Esophagus muscularis mucosa (tissue), 4 donors: Measurements from ENCODE around the gene SPEF1. TPM values are rescaled to one million over a fixed set of nuclear protein-coding genes. Genes with fewer than 3 reads are reported as not detected.

Source experiments
- DNase-seq: peaks from one replicate; pipeline ENCODE4 v3.0.0-alpha.2; 2017; ENCODE audit errors: extremely low spot score
- H3K27ac ChIP-seq, 4 donors: fragments of 200-600 bp; sonication (generic); replicated peaks in 1 of 4; 1 replicate in 3 of 4; 2 replicates in 1 of 4; pipeline ENCODE4 v1.5.1; 2016 to 2019; ENCODE audit warnings: mild to moderate bottlenecking in 1 of 4
- H3K27me3 ChIP-seq, 4 donors: fragments of 200-600 bp; sonication (generic); one replicate each; pipeline versions ENCODE4 v1.5.1 to v1.6.0; 2016 to 2019
- H3K36me3 ChIP-seq, 4 donors: fragments of 200-600 bp; sonication (generic); one replicate each; pipeline ENCODE4 v1.5.1; 2016 to 2019
- H3K4me1 ChIP-seq, 4 donors: fragments of 200-600 bp; sonication (generic); one replicate each; pipeline ENCODE4 v1.5.1; 2016 to 2019
- H3K4me3 ChIP-seq, 4 donors: fragments of 200-600 bp; sonication (generic); 1 replicate in 2 of 4; 2 replicates in 2 of 4; pipeline ENCODE4 v1.5.1; 2016 to 2019; ENCODE audit warnings: mild to moderate bottlenecking in 4 of 4, moderate library complexity in 1 of 4
- H3K9me3 ChIP-seq, 4 donors: fragments of 200-600 bp; sonication (generic); 1 replicate in 3 of 4; 2 replicates in 1 of 4; pipeline ENCODE4 v1.5.1; 2016 to 2019
- EP300 ChIP-seq: sonication (generic); formaldehyde crosslinking; IDR thresholded peaks from one replicate; pipeline ENCODE4 v1.6.1; 2017; ENCODE audit warnings: antibody characterized with exemption
- POLR2A ChIP-seq: fragments of 450-650 bp; IDR thresholded peaks from one replicate; pipeline ENCODE4 v1.6.1; 2017; ENCODE audit warnings: antibody characterized with exemption, moderate library complexity, mild to moderate bottlenecking, low read depth
- POLR2AphosphoS5 ChIP-seq, 2 donors: sonication (generic); formaldehyde crosslinking; IDR thresholded peaks; one replicate each; pipeline ENCODE4 v1.6.1; 2017; ENCODE audit warnings: antibody characterized with exemption in 2 of 2
- WGBS: methylation state at CpG from one replicate; pipeline ENCODE4 v1.1.5; 2018; 5-methylcytosine and 5-hydroxymethylcytosine counted together
- intact Hi-C: fragments of 100-400 bp; cut with DNase I; formaldehyde crosslinking; loops from one replicate; pipeline ENCODE4 v1.15.1; 2023
- total RNA-seq, 4 donors: library from RNA; depleted of rRNA; stranded (reverse); fragments of >200 nt; gene quantifications; one replicate each; pipeline versions ENCODE4 v1.1.0 to v1.2.1, GENCODE V29; 2016
- TF ChIP-seq, protein P1 (sequence below), 3 experiments: fragments of 200-600 bp in 2 of 3; fragments of 450-650 bp in 1 of 3; sonication (generic) in 2 of 3; IDR thresholded peaks; one replicate each; pipeline ENCODE4 v1.5.1; 2017 to 2019; ENCODE audit warnings: antibody characterized with exemption in 3 of 3, mild to moderate bottlenecking in 2 of 3, moderate library complexity in 1 of 3

SPEF1 gene
- total RNA-seq, 4 donors from 2014 or later = 0.50 TPM; not detected in 3

DNA sequence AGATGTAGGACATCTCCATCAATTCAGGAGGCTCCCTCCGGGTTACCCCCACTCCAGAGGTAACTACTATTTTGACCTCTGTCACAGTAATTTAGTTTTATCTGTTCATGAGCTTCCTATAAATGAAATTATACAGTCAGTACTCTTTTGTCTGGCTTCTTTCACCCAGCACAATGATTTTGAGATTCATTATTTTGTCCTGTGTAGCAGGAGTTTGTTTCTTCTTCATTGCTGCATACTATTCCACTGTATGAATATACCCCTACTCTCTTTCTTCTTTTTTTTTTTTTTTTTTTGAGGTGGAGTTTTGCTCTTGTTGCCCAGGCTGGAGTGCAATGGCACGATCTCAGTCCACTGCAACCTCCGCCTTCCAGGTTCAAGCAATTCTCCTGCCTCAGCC is 27.3 kb upstream of the SPEF1 start:
- 84% methylated on average over 3 of the region's 3 CpGs for WGBS
- TF ChIP-seq EP300 (no peak), POLR2AphosphoS5 (IDR thresholded peaks at IDR 0.05) (no peak), POLR2A (no peak)
- TF ChIP-seq, protein P1, sequence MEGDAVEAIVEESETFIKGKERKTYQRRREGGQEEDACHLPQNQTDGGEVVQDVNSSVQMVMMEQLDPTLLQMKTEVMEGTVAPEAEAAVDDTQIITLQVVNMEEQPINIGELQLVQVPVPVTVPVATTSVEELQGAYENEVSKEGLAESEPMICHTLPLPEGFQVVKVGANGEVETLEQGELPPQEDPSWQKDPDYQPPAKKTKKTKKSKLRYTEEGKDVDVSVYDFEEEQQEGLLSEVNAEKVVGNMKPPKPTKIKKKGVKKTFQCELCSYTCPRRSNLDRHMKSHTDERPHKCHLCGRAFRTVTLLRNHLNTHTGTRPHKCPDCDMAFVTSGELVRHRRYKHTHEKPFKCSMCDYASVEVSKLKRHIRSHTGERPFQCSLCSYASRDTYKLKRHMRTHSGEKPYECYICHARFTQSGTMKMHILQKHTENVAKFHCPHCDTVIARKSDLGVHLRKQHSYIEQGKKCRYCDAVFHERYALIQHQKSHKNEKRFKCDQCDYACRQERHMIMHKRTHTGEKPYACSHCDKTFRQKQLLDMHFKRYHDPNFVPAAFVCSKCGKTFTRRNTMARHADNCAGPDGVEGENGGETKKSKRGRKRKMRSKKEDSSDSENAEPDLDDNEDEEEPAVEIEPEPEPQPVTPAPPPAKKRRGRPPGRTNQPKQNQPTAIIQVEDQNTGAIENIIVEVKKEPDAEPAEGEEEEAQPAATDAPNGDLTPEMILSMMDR (IDR thresholded peaks at IDR 0.05) = no peak
- Histone ChIP-seq H3K4me3 (peak overlapping the region; percentile 11 to 48 (median 32)), H3K4me1 (peaks cover 64 to 93% (median 85%) of the 10 kb centered on the region in 4 donors), H3K27me3 (no peaks in the 10 kb centered on the region), H3K9me3 (peaks cover 0 to 5% (median 0%) of the 10 kb centered on the region in 4 donors), H3K27ac (peak overlapping the region; percentile 89 to 97 (median 94)), H3K36me3 (peaks cover 13 to 25% (median 21%) of the 10 kb centered on the region in 4 donors)
- no peak for DNase-seq
- intact Hi-C loops = no loop called here

DNA sequence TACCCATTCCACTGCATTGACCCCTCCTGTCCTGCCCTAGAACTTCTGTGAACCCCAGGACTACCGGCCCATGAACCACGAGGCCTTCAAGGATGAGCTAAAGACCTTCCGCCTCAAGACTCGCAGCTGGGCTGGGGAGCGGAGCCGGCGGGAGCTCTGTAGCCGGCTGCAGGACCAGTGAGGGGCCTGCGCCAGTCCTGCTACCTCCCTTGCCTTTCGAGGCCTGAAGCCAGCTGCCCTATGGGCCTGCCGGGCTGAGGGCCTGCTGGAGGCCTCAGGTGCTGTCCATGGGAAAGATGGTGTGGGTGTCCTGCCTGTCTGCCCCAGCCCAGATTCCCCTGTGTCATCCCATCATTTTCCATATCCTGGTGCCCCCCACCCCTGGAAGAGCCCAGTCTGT is 23.5 kb upstream of the SPEF1 start:
- intact Hi-C loops = no loop called here
- peak overlapping the region; percentile 89 to 97 (median 94) for H3K27ac ChIP-seq
- peaks cover 46 to 63% (median 54%) of the 10 kb centered on the region in 4 donors for H3K36me3 ChIP-seq
- no peak overlapping the region for H3K4me3 ChIP-seq
- no peak for DNase-seq
- H3K9me3 ChIP-seq = peaks cover 0 to 5% (median 0%) of the 10 kb centered on the region in 4 donors
- WGBS = 94% methylated on average over 9 of the region's 11 CpGs
- no peak for TF ChIP-seq EP300
- TF ChIP-seq POLR2A = no peak
- TF ChIP-seq, protein P1 (IDR thresholded peaks at IDR 0.05) = no peak
- no peak for TF ChIP-seq POLR2AphosphoS5 (IDR thresholded peaks at IDR 0.05)
- H3K4me1 ChIP-seq = peaks cover 40 to 72% (median 65%) of the 10 kb centered on the region in 4 donors
- H3K27me3 ChIP-seq = no peaks in the 10 kb centered on the region

DNA sequence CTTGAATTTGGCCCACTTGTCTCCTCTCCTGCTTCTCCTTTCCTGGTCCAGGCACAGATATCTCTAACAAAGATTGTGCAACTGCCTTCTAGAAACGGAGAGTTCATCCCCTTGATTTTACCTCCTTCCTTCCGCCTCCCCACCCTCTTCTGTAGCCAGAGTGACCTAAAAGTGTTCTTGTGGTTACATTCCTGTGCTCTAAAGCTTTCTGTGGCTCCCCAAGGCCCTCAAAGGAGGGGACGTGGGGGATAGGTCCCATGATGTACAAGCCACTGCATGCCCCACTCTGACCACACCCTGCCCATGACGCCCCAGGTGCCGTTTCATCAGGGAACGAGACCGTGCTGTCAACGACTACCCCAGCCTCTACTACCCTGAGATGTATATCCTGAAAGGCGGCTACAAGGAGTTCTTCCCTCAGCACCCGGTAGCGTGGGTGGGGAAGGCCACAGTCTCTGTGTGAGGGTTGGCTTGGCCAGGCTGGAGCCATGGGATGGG is 23.1 kb upstream of the SPEF1 start:
- H3K4me1 ChIP-seq = peaks cover 40 to 74% (median 66%) of the 10 kb centered on the region in 4 donors
- TF ChIP-seq POLR2AphosphoS5 (IDR thresholded peaks at IDR 0.05) = no peak
- H3K4me3 ChIP-seq = no peak overlapping the region
- WGBS = 82% methylated on average over 9 of the region's 11 CpGs
- H3K9me3 ChIP-seq = peaks cover 0 to 5% (median 0%) of the 10 kb centered on the region in 4 donors
- no peak for DNase-seq
- H3K27ac ChIP-seq = peak overlapping the region; percentile 89 to 97 (median 94)
- H3K36me3 ChIP-seq = peaks cover 46 to 65% (median 55%) of the 10 kb centered on the region in 4 donors
- intact Hi-C loops = no loop called here
- no peaks in the 10 kb centered on the region for H3K27me3 ChIP-seq

DNA sequence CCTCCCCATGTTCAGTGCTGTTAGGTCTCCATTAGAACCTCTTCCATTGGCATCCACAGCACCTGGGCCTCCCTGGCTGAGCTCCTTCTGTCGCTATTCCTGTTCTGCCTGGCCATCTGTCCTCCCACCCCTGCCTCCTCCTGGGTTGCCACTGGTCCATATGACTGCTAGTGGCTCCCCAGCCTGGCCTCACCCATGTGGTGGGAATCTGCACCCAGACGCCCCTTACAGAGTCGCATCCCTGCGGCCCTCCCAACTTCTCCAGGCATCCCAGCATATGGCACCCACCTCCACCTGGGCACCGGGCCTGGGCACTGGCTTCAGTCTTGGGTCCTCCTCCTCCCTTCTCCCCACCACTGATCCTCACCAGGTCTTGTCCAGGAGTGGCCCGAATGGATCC is 22.6 kb upstream of the SPEF1 start:
- H3K4me1 ChIP-seq = peaks cover 39 to 76% (median 67%) of the 10 kb centered on the region in 4 donors
- no peaks in the 10 kb centered on the region for H3K27me3 ChIP-seq
- peak overlapping the region in 3 of 4 donors; percentile 89 to 97 (median 96) for H3K27ac ChIP-seq
- no peak for TF ChIP-seq EP300
- TF ChIP-seq POLR2A = no peak
- TF ChIP-seq, protein P1 (IDR thresholded peaks at IDR 0.05) = no peak
- no peak for TF ChIP-seq POLR2AphosphoS5 (IDR thresholded peaks at IDR 0.05)
- no peak for DNase-seq
- H3K36me3 ChIP-seq = peaks cover 46 to 70% (median 58%) of the 10 kb centered on the region in 4 donors
- intact Hi-C loops = no loop called here
- peaks cover 0 to 5% (median 0%) of the 10 kb centered on the region in 4 donors for H3K9me3 ChIP-seq
- 80% methylated on average over 3 of the region's 6 CpGs for WGBS
- H3K4me3 ChIP-seq = no peak overlapping the region

DNA sequence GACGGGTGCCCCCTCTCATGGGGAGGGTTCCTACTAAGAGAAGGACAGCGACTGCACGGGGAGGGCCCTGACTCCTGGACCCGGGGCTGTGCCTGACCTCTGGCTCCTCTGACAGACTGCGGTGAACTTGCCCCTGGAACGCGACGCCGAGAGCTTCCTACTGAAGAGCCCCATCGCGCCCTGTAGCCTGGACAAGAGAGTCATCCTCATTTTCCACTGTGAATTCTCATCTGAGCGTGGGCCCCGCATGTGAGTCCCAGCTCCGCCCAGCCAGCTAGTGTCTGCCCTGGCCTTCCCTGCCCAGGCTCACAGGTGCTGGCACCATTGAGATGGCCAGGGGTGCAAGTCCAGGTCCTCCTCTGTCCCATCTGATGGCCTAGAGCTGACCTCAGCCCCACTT is 22.0 kb upstream of the SPEF1 start:
- no peak for TF ChIP-seq POLR2A
- TF ChIP-seq EP300 = no peak
- TF ChIP-seq, protein P1 (IDR thresholded peaks at IDR 0.05) = no peak
- no peak for TF ChIP-seq POLR2AphosphoS5 (IDR thresholded peaks at IDR 0.05)

More for the DNA sequence above, 22.0 kb upstream of the SPEF1 start:
- intact Hi-C loops = no loop called here
- H3K9me3 ChIP-seq = peaks cover 0 to 5% (median 0%) of the 10 kb centered on the region in 4 donors
- H3K36me3 ChIP-seq = peaks cover 46 to 75% (median 60%) of the 10 kb centered on the region in 4 donors
- no peak for DNase-seq
- peak overlapping the region in 2 of 4 donors; percentile 5 to 96 for H3K27ac ChIP-seq
- WGBS = 89% methylated on average over 14 of the region's 14 CpGs
- H3K27me3 ChIP-seq = no peaks in the 10 kb centered on the region
- H3K4me1 ChIP-seq = peaks cover 34 to 77% (median 67%) of the 10 kb centered on the region in 4 donors
- H3K4me3 ChIP-seq = no peak overlapping the region
